ENCODE results near the gene JMY.

Gene JMY

DNA sequence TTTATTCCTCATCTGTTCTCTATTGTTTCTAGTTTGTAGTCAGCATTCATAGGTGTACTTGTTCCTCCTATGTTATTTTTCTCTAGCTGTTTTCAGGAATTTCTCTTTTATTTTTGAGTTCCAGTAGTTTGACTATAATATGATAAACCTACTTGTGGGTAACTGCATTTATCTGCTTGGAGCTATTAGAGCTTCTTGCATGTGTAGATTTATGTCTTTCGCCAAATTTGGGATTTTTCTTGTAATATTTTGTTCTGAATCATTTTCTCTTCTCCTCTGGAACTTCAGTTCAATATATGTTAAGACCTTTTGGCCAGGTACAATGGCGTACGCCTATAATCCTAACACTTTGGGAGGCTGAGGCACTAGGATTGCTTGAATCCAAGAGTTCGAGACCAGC lies 37.4 kb downstream of the JMY start:
- Histone ChIP-seq H3F3A (ENCODE audit: insufficient read depth, low read length) (no peaks in the 10 kb centered on the region), H3K27ac (ENCODE audit: low read depth, low read length, poor library complexity, severe bottlenecking) (no peak overlapping the region), H3K79me2 (ENCODE audit: insufficient read depth, low read length) (no peaks in the 10 kb centered on the region), H3K36me3 (ENCODE audit: insufficient read depth, low read length) (no peaks in the 10 kb centered on the region), H3K4me3 (ENCODE audit: low read depth, low read length, poor library complexity, severe bottlenecking) (no peak overlapping the region), H3K4me1 (ENCODE audit: insufficient read depth, low read length, severe bottlenecking) (no peaks in the 10 kb centered on the region), H3K4me2 (ENCODE audit: low read length) (no peak overlapping the region), H3K9ac (ENCODE audit: low read length) (no peak overlapping the region), H3K27me3 (ENCODE audit: insufficient read depth, low read length) (no peaks in the 10 kb centered on the region), H4K20me1 (ENCODE audit: insufficient read depth, low read length) (no peaks in the 10 kb centered on the region), H3K9me2 (ENCODE audit: low read depth, low read length) (no peaks in the 10 kb centered on the region), H3K9me3 (ENCODE audit: low read length) (no peaks in the 10 kb centered on the region), H2AFZ (ENCODE audit: low read length) (no peak overlapping the region)
- no peak for TF ChIP-seq EZH2 (IDR thresholded peaks at IDR 0.05; ENCODE audit: borderline replicate concordance, low read length)
- TF ChIP-seq, protein P1, sequence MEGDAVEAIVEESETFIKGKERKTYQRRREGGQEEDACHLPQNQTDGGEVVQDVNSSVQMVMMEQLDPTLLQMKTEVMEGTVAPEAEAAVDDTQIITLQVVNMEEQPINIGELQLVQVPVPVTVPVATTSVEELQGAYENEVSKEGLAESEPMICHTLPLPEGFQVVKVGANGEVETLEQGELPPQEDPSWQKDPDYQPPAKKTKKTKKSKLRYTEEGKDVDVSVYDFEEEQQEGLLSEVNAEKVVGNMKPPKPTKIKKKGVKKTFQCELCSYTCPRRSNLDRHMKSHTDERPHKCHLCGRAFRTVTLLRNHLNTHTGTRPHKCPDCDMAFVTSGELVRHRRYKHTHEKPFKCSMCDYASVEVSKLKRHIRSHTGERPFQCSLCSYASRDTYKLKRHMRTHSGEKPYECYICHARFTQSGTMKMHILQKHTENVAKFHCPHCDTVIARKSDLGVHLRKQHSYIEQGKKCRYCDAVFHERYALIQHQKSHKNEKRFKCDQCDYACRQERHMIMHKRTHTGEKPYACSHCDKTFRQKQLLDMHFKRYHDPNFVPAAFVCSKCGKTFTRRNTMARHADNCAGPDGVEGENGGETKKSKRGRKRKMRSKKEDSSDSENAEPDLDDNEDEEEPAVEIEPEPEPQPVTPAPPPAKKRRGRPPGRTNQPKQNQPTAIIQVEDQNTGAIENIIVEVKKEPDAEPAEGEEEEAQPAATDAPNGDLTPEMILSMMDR (IDR thresholded peaks at IDR 0.05; ENCODE audit: low read length), result no peak

DNA sequence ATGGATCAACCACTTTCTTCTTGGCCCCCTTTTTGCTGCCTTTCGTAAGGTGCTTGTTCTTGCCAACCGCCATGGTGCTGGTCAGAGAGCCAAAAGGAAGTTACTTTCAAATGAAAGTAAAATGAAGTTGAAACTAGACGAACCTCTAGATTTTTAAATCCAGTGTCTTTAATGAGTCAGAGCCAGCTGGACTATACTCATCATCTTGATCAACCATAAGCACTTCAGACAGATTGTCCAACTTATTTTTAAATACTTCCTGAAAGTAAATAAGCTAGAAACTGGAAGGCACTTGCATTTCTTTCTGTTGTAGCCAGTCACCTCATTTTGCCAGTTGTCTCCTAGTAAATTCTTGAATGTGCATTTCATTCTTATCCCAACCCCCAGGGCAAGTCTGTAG lies 48.9 kb downstream of the JMY start:
- Histone ChIP-seq H3K9ac (ENCODE audit: low read length) (no peak overlapping the region), H3K9me2 (ENCODE audit: low read depth, low read length) (no peaks in the 10 kb centered on the region), H2AFZ (ENCODE audit: low read length) (no peak overlapping the region), H3K27me3 (ENCODE audit: insufficient read depth, low read length) (no peaks in the 10 kb centered on the region), H3K4me2 (ENCODE audit: low read length) (no peak overlapping the region), H3K4me3 (ENCODE audit: low read depth, low read length, poor library complexity, severe bottlenecking) (no peak overlapping the region), H3K36me3 (ENCODE audit: insufficient read depth, low read length) (no peaks in the 10 kb centered on the region), H3F3A (ENCODE audit: insufficient read depth, low read length) (no peaks in the 10 kb centered on the region), H3K9me3 (ENCODE audit: low read length) (no peaks in the 10 kb centered on the region), H3K4me1 (ENCODE audit: insufficient read depth, low read length, severe bottlenecking) (no peaks in the 10 kb centered on the region), H3K27ac (ENCODE audit: low read depth, low read length, poor library complexity, severe bottlenecking) (no peak overlapping the region), H3K79me2 (ENCODE audit: insufficient read depth, low read length) (no peaks in the 10 kb centered on the region), H4K20me1 (ENCODE audit: insufficient read depth, low read length) (no peaks in the 10 kb centered on the region)
- no peak for TF ChIP-seq EZH2 (IDR thresholded peaks at IDR 0.05; ENCODE audit: borderline replicate concordance, low read length)
- TF ChIP-seq, protein P1 (IDR thresholded peaks at IDR 0.05; ENCODE audit: low read length), result no peak

DNA sequence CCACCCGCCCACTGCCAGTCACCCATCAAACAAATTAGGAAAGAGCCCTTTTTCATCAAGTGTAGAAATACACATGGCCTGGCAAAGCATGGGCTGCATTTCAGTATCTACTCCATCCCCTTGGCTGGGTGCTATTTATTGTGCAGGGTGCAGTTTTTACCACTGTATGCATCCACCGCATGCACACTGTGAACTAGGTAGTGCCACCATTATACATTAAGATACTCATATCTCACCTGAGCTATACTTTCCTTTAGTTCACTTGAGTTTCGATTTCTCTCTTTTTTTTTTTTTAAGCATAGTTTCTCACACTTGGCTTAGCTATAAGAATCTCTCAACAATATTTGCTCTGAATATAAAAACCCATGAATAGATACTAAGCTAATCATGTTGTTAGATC lies 49.4 kb downstream of the JMY start:
- H4K20me1 ChIP-seq (ENCODE audit: insufficient read depth, low read length), result no peaks in the 10 kb centered on the region
- no peak overlapping the region for H3K4me3 ChIP-seq (ENCODE audit: low read depth, low read length, poor library complexity, severe bottlenecking)
- TF ChIP-seq, protein P1 (IDR thresholded peaks at IDR 0.05; ENCODE audit: low read length), result no peak
- TF ChIP-seq EZH2 (IDR thresholded peaks at IDR 0.05; ENCODE audit: borderline replicate concordance, low read length), result no peak
- H3K27me3 ChIP-seq (ENCODE audit: insufficient read depth, low read length), result no peaks in the 10 kb centered on the region
- H2AFZ ChIP-seq (ENCODE audit: low read length), result no peak overlapping the region
- no peaks in the 10 kb centered on the region for H3F3A ChIP-seq (ENCODE audit: insufficient read depth, low read length)
- no peak overlapping the region for H3K9ac ChIP-seq (ENCODE audit: low read length)
- H3K9me3 ChIP-seq (ENCODE audit: low read length), result no peaks in the 10 kb centered on the region
- no peak overlapping the region for H3K27ac ChIP-seq (ENCODE audit: low read depth, low read length, poor library complexity, severe bottlenecking)
- no peaks in the 10 kb centered on the region for H3K79me2 ChIP-seq (ENCODE audit: insufficient read depth, low read length)
- H3K9me2 ChIP-seq (ENCODE audit: low read depth, low read length), result no peaks in the 10 kb centered on the region
- no peaks in the 10 kb centered on the region for H3K36me3 ChIP-seq (ENCODE audit: insufficient read depth, low read length)
- no peaks in the 10 kb centered on the region for H3K4me1 ChIP-seq (ENCODE audit: insufficient read depth, low read length, severe bottlenecking)
- H3K4me2 ChIP-seq (ENCODE audit: low read length), result no peak overlapping the region
